Naive thymus-derived CD4-positive, alpha-beta T cell (primary cell): Measurements from ENCODE around the gene RAVER1. TPM values are rescaled to one million over a fixed set of nuclear protein-coding genes. Genes with fewer than 3 reads are reported as not detected.

Experiments used
- ATAC-seq: fragments of 150-1000 bp; cut with Tn5 transposase; 2 replicates; pipeline ENCODE4 v1.10.0; 2021; ENCODE audit warnings: mild to moderate bottlenecking, moderate library complexity
- CTCF ChIA-PET: fragments of 350-600 bp; sonication (Branson Sonifier 250); formaldehyde crosslinking; loops from one replicate; lab custom pipeline; 2021; ENCODE audit warnings: antibody characterized with exemption; lab: Charles Lee
- POLR2A ChIA-PET: fragments of 350-600 bp; sonication (Branson Sonifier 250); formaldehyde crosslinking; loops from one replicate; lab custom pipeline; 2021; ENCODE audit warnings: antibody characterized with exemption, inconsistent platforms; lab: Charles Lee
- DNase-seq, 9 donors: peaks; one replicate each; pipeline versions ENCODE4 v3.0.0 to v3.0.0-alpha.2; 2020 to 2022; ENCODE audit warnings: mixed read lengths in 1 of 9
- H3K27ac ChIP-seq: one replicate; pipeline ENCODE4 v1.7.0; 2013; ENCODE audit warnings: mild to moderate bottlenecking, low read depth, low read length, moderate library complexity
- H3K27me3 ChIP-seq, 2 donors: one replicate each; pipeline ENCODE4 v1.7.0; 2013; ENCODE audit warnings: low read length in 2 of 2, mild to moderate bottlenecking in 2 of 2, moderate library complexity in 2 of 2; ENCODE audit not compliant: control insufficient read depth in 2 of 2, insufficient read depth in 2 of 2
- H3K36me3 ChIP-seq, 3 experiments: 1 replicate in 2 of 3; 2 replicates in 1 of 3; pipeline ENCODE4 v1.7.0; 2013; ENCODE audit warnings: low read length in 3 of 3, mild to moderate bottlenecking in 3 of 3, moderate library complexity in 1 of 3; ENCODE audit not compliant: insufficient read depth in 3 of 3, control insufficient read depth in 2 of 3
- H3K4me1 ChIP-seq, 2 donors: one replicate each; pipeline ENCODE4 v1.7.0; 2013; ENCODE audit warnings: low read length in 2 of 2, mild to moderate bottlenecking in 2 of 2, moderate library complexity in 1 of 2; ENCODE audit not compliant: control insufficient read depth in 2 of 2, insufficient read depth in 2 of 2
- H3K4me3 ChIP-seq: 2 replicates; pipeline ENCODE4 v1.7.0; 2013; ENCODE audit warnings: mild to moderate bottlenecking, low read length
- H3K9me3 ChIP-seq, 3 experiments: 1 replicate in 2 of 3; 2 replicates in 1 of 3; pipeline ENCODE4 v1.7.0; 2013; ENCODE audit warnings: low read length in 3 of 3; ENCODE audit not compliant: control insufficient read depth in 2 of 3
- H3K27ac Mint-ChIP-seq, 9 donors: one replicate each; pipeline ENCODE4 v1.8.0; 2020 to 2022; ENCODE audit warnings: mixed read lengths in 9 of 9, mild to moderate bottlenecking in 8 of 9, moderate library complexity in 5 of 9, inconsistent platforms in 2 of 9
- H3K27me3 Mint-ChIP-seq, 5 donors: one replicate each; pipeline ENCODE4 v1.8.0; 2021 to 2022; ENCODE audit warnings: mixed read lengths in 5 of 5, mild to moderate bottlenecking in 1 of 5
- H3K36me3 Mint-ChIP-seq, 5 donors: one replicate each; pipeline ENCODE4 v1.8.0; 2020 to 2022; ENCODE audit warnings: mixed read lengths in 5 of 5, mild to moderate bottlenecking in 3 of 5, inconsistent platforms in 1 of 5
- H3K4me1 Mint-ChIP-seq, 7 donors: one replicate each; pipeline ENCODE4 v1.8.0; 2020 to 2022; ENCODE audit warnings: mixed read lengths in 7 of 7, mild to moderate bottlenecking in 3 of 7, inconsistent platforms in 1 of 7
- H3K4me3 Mint-ChIP-seq, 10 donors: one replicate each; pipeline ENCODE4 v1.8.0; 2020 to 2022; ENCODE audit warnings: mild to moderate bottlenecking in 10 of 10, mixed read lengths in 10 of 10, moderate library complexity in 6 of 10, inconsistent platforms in 2 of 10
- H3K9me3 Mint-ChIP-seq, 11 donors: one replicate each; pipeline ENCODE4 v1.8.0; 2020 to 2022; ENCODE audit warnings: mixed read lengths in 11 of 11, mild to moderate bottlenecking in 4 of 11, inconsistent platforms in 1 of 11, moderate library complexity in 1 of 11
- intact Hi-C, 2 donors: fragments of 100-400 bp; cut with micrococcal nuclease; formaldehyde crosslinking; loops; one replicate each; pipeline ENCODE4 v1.15.1; 2023
- polyA plus RNA-seq, 2 donors: library from polyadenylated mRNA; unstranded; fragments of 300-500 nt; fragmentation: Illumina TruSeq; gene quantifications; one replicate each; pipeline ENCODE4 v1.2.3, GENCODE V29; 2021
- total RNA-seq, 6 experiments: library from RNA in 5 of 6; stranded (reverse) in 5 of 6; gene quantifications; 1 replicate in 5 of 6; 2 replicates in 1 of 6; pipeline ENCODE4 v1.2.3 and lab custom pipeline; 2021 to 2026

The RAVER1 gene
- total and polyA plus RNA-seq, 7 experiments from 2014 or later: 15.6 to 81.1 (median 49.6) TPM

DNA sequence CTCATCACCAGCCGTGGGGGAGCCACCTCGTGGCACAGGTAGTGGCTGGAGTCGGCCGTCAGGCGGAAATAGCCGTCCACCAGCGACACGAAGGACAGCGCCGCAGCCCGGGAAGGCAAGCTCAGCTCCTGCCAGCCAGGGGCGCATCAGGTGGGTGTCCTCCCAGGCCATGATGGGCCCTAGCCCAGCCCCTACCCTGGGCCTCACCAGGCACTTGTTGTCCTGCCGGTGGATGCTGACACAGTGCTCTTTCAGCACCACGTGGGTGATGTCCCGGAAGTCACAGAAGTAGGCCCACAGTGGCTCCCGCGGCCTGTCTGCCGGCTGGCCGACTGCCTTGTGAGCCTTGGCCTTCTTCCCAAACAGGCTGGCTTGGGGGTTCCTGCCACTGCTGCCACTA lies 31.3 kb upstream of the RAVER1 start:
- no peaks in the 10 kb centered on the region for H3K27me3 Mint-ChIP-seq
- ChIA-PET CTCF (no interaction called here), POLR2A (no interaction called here)
- H3K36me3 Mint-ChIP-seq: peaks cover 0 to 23% (median 8%) of the 10 kb centered on the region in 5 donors
- H3K4me1 ChIP-seq: no peaks in the 10 kb centered on the region
- no peaks in the 10 kb centered on the region for H3K27me3 ChIP-seq
- no peak overlapping the region for H3K4me3 ChIP-seq
- no peak overlapping the region for H3K27ac Mint-ChIP-seq
- H3K9me3 ChIP-seq: no peaks in the 10 kb centered on the region
- peaks cover 0 to 8% (median 0%) of the 10 kb centered on the region in 7 donors for H3K4me1 Mint-ChIP-seq
- peaks cover 4 to 87% (median 13%) of the 10 kb centered on the region in 3 experiments for H3K36me3 ChIP-seq
- DNase-seq (no peak), ATAC-seq (no peak)
- no peak overlapping the region for H3K27ac ChIP-seq
- no peaks in the 10 kb centered on the region for H3K9me3 Mint-ChIP-seq
- no peak overlapping the region for H3K4me3 Mint-ChIP-seq
- intact Hi-C loops: no loop called here

DNA sequence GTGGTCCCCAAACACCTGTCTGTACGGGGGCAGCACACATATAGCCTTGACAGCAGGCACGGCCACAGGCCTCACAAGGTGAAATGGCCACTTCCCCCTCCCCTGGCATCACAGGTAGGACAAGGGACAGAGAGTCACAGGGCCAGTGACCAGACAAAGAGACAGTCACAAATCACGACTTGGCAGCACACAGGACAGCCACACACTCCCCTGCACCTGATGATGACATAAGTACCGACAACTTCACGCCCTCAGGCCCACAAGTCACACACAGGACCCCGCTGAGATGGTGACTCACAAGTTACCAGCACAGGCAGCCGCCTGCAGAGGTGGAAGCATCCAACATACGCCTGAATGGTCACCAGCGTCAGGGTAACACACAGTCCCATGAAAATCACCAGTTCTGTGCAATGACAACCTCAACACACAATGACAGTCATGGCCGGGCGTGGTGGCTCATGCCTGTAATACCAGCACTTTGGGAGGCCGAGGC lies 30.5 kb upstream of the RAVER1 start:
- Mint-ChIP-seq H3K9me3 (no peaks in the 10 kb centered on the region), H3K4me1 (peaks cover 0 to 3% (median 0%) of the 10 kb centered on the region in 7 donors), H3K27ac (no peak overlapping the region), H3K36me3 (peaks cover 0 to 24% (median 8%) of the 10 kb centered on the region in 5 donors), H3K27me3 (no peaks in the 10 kb centered on the region), H3K4me3 (no peak overlapping the region)
- ChIA-PET CTCF (no interaction called here), POLR2A (no interaction called here)
- H3K4me3 ChIP-seq: no peak overlapping the region
- no peaks in the 10 kb centered on the region for H3K4me1 ChIP-seq
- H3K27ac ChIP-seq: no peak overlapping the region
- H3K9me3 ChIP-seq: no peaks in the 10 kb centered on the region
- intact Hi-C loops: no loop called here
- no peaks in the 10 kb centered on the region for H3K27me3 ChIP-seq
- no peak for ATAC-seq
- peaks cover 0 to 88% (median 13%) of the 10 kb centered on the region in 3 experiments for H3K36me3 ChIP-seq
- DNase-seq: no peak

DNA sequence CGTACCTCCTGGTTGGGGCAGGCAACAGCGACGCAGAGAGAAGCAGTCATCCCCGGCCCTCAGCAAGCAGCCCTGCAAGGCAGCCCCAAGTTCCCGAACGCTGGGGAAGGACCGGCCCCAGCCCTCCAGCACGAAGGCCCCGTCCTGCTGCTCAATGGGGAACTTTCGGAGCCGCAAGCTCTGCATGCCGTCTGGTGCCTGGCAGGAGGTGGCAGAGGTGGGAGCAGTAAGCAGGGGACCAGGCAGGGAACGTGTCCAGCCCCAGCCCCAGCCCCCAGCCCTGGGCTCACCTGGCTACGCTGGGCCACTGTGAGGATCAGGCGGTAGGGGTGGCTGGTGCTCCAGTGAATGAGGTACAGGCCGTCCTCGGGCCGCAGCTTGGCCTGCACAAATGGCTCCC lies 28.9 kb upstream of the RAVER1 start:
- ChIA-PET CTCF (no interaction called here), POLR2A (interaction anchor here (0.7 kb wide), 1 partner anchor 17 kb away, joined by 3 read pairs; no protein-coding TSS in a partner anchor)
- Histone ChIP-seq H3K4me3 (no peak overlapping the region), H3K27me3 (no peaks in the 10 kb centered on the region), H3K9me3 (no peaks in the 10 kb centered on the region), H3K27ac (no peak overlapping the region), H3K36me3 (peaks cover 0 to 92% (median 8%) of the 10 kb centered on the region in 3 experiments), H3K4me1 (no peaks in the 10 kb centered on the region)
- no peaks in the 10 kb centered on the region for H3K9me3 Mint-ChIP-seq
- peaks cover 0 to 3% (median 0%) of the 10 kb centered on the region in 7 donors for H3K4me1 Mint-ChIP-seq
- ATAC-seq (no peak), DNase-seq (no peak)
- intact Hi-C loops: no loop called here
- no peak overlapping the region for H3K27ac Mint-ChIP-seq
- H3K4me3 Mint-ChIP-seq: no peak overlapping the region
- H3K36me3 Mint-ChIP-seq: peaks cover 0 to 24% (median 8%) of the 10 kb centered on the region in 5 donors
- no peaks in the 10 kb centered on the region for H3K27me3 Mint-ChIP-seq

DNA sequence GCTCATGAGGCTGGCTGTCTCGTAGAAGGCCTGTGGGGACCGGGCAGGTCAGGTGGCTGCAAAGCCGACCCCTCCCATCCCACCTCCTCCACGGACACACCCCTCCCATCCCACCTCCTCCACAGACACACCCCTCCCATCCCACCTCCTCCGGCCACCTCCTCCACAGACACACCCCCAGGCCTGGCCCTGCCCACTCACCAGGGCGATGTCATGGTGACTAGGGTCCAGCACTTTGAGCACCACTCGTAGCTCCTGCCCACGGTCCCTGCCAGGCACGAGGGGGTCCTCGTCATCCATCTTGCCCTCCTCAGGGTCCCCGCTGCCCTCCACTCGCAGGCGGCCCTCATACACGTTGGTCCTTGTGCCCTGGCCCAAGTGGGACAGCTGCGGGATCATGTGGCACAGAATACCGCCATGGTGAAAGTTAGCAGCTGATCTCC lies 28.3 kb upstream of the RAVER1 start:
- Histone ChIP-seq H3K9me3 (no peaks in the 10 kb centered on the region), H3K4me3 (no peak overlapping the region), H3K27ac (no peak overlapping the region), H3K36me3 (peaks cover 0 to 96% (median 8%) of the 10 kb centered on the region in 3 experiments), H3K4me1 (no peaks in the 10 kb centered on the region), H3K27me3 (no peaks in the 10 kb centered on the region)
- CTCF ChIA-PET: no interaction called here
- peaks cover 0 to 21% (median 8%) of the 10 kb centered on the region in 5 donors for H3K36me3 Mint-ChIP-seq
- ATAC-seq: no peak
- no peak for DNase-seq
- H3K27me3 Mint-ChIP-seq: no peaks in the 10 kb centered on the region
- H3K4me3 Mint-ChIP-seq: no peak overlapping the region
- no peaks in the 10 kb centered on the region for H3K9me3 Mint-ChIP-seq
- POLR2A ChIA-PET: interaction anchor here (0.7 kb wide), 1 partner anchor 17 kb away, joined by 3 read pairs; no protein-coding TSS in a partner anchor
- peaks cover 0 to 3% (median 0%) of the 10 kb centered on the region in 7 donors for H3K4me1 Mint-ChIP-seq
- intact Hi-C loops: no loop called here
- peak overlapping the region in 1 of 9 donors; percentile 60 for H3K27ac Mint-ChIP-seq

DNA sequence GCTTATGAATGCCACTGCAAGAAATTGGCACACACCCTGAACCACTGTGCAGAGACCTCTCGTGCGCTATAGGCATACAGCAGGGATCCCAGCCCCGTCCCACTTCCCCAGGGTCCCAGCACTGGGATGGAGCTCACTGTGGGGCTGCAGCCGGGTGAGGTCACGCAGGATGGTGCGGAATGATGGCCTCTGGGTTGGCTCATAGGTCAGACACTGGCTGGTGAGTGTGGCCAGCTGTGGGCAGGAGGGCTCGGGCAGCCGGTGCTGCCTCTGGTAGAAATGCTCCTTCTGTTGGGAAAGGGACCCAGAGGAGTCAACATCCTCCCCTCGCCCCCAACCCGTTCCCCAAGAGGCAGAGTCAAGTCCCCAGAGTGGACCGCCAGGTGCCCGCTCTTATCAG lies 23.1 kb upstream of the RAVER1 start:
- POLR2A ChIA-PET: no interaction called here
- intact Hi-C loops: no loop called here
- DNase-seq (no peak), ATAC-seq (no peak)
- Histone ChIP-seq H3K27me3 (no peaks in the 10 kb centered on the region), H3K27ac (no peak overlapping the region), H3K36me3 (peaks cover 0 to 91% (median 16%) of the 10 kb centered on the region in 3 experiments), H3K9me3 (no peaks in the 10 kb centered on the region), H3K4me1 (no peaks in the 10 kb centered on the region), H3K4me3 (no peak overlapping the region)
- Mint-ChIP-seq H3K4me3 (no peak overlapping the region), H3K27me3 (no peaks in the 10 kb centered on the region), H3K36me3 (peaks cover 0 to 25% (median 11%) of the 10 kb centered on the region in 5 donors), H3K27ac (peak overlapping the region in 1 of 9 donors; percentile 46), H3K9me3 (no peaks in the 10 kb centered on the region), H3K4me1 (peaks cover 0 to 6% (median 0%) of the 10 kb centered on the region in 7 donors)
- CTCF ChIA-PET: interaction anchor here (0.6 kb wide), 1 partner anchor 106 kb away, joined by 3 read pairs; no protein-coding TSS in a partner anchor

DNA sequence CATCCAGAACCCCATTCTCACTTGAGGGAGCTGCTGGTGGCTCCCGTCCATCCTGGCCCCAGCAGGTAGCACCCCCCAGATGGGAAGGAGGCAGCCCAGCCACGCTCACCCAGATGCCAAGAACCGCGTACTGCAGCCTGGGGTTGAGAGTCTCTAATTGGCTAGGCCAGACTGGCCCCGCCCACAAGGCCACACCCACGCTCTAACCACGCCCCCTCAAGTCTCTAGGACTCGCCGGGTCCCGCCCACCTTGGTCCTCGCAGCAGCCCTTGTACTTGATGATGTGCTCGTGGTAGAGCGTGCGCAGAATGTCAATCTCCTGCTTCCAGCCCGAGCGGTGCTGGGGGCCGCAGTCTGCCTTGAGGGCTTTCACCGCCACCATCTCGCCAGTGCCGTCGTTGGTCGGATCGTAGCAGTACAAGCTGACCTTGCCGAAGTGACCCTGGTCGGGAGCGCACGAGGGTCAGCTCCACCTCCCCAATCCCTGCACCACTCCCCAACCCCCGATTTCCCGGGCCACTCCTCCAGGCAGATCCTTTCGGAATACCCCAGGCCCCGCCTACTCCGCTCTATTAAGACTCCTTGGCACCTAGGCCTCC lies 20.6 kb upstream of the RAVER1 start:
- no peak overlapping the region for H3K27ac ChIP-seq
- H3K4me3 ChIP-seq: no peak overlapping the region
- Mint-ChIP-seq H3K27me3 (no peaks in the 10 kb centered on the region), H3K4me3 (no peak overlapping the region), H3K27ac (no peak overlapping the region), H3K36me3 (peaks cover 0 to 20% (median 7%) of the 10 kb centered on the region in 5 donors), H3K4me1 (peaks cover 0 to 3% (median 0%) of the 10 kb centered on the region in 7 donors), H3K9me3 (no peaks in the 10 kb centered on the region)
- POLR2A ChIA-PET: interaction anchor here (1.0 kb wide), 1 partner anchor 83 kb away, joined by 3 read pairs; the partner anchor contains the start of gene ICAM1
- ATAC-seq (peak; percentile 60), DNase-seq (peak in 6 of 9 donors; percentile 17 to 40 (median 24))
- no peaks in the 10 kb centered on the region for H3K4me1 ChIP-seq
- CTCF ChIA-PET: no interaction called here
- peaks cover 0 to 79% (median 13%) of the 10 kb centered on the region in 3 experiments for H3K36me3 ChIP-seq
- H3K27me3 ChIP-seq: no peaks in the 10 kb centered on the region
- no peaks in the 10 kb centered on the region for H3K9me3 ChIP-seq
- intact Hi-C loops: no loop called here
